GM19025 (cell line): ENCODE data around the gene ID4.
"Not testable (repeated sequence)": the region's sequence is repeated elsewhere in the genome, so short reads cannot be mapped to it uniquely, and the experiment has no call there.

Source experiments
- ATAC-seq: cut with Tn5 transposase; IDR thresholded peaks from one replicate; pipeline ENCODE4 v1.9.1; 2021; ENCODE audit warnings: mild to moderate bottlenecking, low read depth, moderate library complexity; ENCODE audit not compliant: unreplicated experiment

Gene ID4

DNA sequence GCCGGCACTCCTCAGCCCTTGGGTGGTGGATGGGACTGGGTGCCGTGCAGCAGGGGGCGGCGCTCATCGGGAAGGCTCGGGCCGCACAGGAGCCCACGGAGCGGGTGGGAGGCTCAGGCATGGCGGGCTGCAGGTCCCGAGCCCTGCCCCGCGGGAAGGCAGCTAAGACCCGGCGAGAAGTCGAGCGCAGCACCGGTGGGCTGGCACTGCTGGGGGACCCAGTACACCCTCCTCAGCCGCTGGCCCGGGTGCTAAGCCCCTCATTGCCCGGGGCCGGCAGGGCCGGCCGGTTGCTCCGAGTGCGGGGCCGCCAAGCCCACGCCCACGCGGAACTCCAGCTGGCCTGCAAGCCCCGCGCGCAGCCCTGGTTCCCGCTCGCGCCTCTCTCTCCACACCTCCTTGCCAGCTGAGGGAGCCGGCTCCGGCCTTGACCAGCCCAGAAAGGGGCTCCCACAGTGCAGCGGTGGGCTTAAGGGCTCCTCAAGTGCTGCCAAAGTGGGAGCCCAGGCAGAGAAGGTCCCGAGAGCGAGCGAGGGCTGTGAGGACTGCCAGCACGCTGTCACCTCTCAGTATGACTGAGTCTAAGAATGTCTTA lies 17.3 kb downstream of the ID4 start:
- not testable (repeated sequence) for ATAC-seq

DNA sequence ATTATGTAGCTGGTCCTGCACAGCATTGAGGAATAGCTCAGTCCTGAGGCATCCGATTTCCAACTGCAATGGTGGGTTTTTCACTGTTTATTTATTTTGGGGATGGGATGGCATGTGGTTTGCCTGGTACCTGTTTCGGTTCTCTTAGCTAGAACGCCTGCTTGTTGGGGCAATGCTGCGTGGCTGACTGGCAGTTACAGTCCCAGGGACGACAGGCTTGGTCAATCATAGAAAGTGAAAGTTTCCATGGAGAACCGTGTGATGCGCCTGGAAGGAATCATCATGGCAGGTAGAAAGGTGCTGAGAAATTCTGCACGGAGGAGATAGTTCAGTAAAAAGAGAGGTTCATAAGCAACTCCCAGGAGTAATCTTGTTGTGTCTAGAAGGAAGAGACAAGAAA lies 18.4 kb downstream of the ID4 start:
- ATAC-seq, result no peak

DNA sequence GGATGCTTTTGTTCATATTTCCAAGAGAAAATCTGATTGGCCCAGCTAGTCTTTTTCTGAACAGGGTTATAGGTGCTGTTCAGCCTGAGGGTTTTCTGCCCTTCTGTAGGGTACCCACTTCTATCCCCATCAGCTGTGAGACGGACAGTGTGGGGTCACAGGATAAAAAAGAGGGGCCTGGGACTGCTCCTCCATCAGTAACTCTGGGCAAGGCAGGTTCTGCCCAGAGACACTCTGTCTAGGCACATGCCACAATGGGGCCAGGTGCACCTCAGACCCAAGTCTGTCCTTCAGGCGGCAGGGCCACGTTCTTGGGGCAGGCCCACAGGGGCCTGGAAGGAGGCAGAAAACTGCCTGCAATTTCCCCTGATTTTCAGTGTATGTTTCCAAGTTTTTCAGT lies 20.0 kb downstream of the ID4 start:
- ATAC-seq, result no peak

DNA sequence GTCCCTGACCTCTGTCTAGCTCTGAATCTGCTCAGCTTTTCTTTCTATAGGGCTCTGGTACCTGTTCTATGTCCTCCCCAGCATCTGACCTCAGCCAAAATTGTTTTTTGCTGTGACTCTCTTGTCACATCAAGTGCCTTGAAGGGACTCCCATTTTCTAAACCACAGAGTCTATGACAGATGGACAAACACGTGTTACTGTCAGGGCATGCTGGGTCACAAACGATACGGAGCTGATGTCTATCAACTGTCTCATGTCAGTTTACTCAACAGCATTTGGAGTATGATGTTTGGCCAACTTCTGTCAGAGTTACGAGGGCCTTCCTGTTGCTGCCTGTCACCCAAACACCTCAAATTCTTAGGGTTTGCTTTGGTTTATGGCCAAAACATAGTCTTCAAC lies 20.5 kb downstream of the ID4 start:
- no peak for ATAC-seq

DNA sequence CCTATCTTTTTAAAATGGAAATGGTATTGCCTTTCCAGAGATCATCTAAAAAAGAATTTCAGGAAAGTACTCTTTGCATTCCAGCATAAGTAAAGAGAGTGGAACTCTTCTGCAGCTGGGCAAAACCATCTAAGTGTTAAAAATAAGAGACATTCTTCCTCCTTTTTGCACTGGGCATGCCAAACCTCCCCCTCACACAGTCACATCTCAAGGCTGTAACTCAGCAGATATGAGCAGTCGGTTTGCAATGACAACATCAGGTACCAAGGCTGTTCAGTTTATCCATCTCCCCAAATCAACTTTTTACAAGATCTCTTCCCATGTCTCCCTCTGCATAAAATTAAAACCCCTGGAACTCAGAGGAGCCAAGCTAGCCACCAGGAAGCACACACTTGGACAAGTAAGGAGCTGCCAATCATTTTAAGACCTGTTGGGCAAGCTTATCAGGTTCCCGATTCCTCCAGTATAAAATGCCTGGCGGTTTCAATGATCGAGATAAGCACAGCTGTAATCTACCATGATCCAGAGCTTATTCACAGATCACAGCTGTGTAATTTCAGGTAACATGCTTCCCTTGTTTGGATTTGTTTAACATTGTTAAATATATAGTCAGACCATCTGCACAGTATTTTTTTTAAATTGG lies 23.2 kb downstream of the ID4 start:
- ATAC-seq, result no peak

DNA sequence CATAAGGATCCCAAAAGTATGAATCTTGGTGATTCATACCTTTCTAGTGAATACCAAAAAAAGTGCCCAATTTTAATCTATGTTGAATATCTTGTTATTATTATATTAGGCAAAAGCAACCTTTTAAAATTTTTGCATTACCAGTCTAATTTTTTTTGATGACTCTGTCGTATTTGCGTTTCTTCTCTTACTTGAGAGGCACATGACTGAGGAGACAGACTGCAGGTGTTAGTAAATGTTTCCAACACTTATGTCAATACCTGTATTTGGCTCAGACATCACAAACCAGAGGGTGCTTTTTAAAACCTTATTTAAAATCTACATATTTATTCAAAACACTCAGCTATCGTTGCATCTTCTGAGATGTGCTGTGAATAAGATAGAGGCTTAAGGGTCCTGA lies 27.1 kb downstream of the ID4 start:
- no peak for ATAC-seq

DNA sequence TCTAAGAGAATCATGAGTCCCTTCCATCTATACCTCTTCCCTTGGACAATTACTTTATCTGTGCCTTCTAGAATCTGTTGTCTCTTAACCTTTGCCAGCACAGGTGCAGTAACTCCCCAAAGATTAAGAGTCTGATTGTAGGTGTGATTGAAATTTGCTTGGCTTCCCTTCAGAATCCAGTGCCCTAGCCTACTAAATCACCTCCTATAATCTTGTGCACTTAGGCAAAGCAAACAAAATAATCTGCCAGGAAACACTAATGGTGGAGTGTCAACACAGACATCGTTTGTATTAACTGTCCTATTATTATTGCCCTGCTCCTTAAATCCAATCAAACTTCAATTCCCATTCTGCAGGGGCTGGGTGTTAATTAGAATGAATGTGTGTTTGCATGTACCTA lies 28.0 kb downstream of the ID4 start:
- no peak for ATAC-seq

DNA sequence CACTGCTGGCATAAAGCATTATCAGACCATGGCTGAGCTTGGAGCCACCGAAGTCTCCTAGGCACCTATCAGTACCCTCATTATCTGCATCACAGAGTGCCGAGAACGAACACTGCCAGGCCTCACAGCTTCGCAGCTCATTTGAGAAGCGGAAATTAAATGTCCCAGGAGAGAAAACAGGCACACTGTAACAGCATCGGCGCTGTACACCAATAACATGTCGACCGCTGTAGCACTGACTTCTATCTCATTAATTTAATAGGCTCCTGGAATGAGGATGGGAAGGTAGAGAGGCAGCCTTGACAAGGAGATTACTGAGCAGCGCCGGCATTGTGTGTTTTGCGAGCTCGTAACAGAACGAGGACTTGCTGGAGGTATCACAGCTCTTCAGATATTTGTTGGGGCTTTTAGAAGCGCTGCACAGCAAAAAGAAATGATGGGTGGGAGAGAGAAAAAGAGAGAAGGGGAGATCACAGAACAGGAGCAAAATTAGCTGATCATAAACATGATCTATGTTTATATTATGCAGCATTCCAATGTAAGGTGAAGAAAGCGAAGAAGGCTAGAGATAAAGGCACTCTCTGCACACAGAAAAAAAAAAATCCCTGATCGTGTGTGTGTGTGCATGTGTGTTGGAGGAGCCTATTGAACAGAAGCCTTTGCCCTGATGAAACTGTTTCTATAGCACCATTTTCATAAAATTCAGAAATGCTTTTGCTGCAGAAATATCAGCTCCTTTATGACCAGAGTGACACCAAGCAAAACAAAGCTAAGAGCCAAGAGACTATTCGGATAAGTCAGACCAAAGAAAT lies 29.2 kb downstream of the ID4 start:
- ATAC-seq, result no peak

DNA sequence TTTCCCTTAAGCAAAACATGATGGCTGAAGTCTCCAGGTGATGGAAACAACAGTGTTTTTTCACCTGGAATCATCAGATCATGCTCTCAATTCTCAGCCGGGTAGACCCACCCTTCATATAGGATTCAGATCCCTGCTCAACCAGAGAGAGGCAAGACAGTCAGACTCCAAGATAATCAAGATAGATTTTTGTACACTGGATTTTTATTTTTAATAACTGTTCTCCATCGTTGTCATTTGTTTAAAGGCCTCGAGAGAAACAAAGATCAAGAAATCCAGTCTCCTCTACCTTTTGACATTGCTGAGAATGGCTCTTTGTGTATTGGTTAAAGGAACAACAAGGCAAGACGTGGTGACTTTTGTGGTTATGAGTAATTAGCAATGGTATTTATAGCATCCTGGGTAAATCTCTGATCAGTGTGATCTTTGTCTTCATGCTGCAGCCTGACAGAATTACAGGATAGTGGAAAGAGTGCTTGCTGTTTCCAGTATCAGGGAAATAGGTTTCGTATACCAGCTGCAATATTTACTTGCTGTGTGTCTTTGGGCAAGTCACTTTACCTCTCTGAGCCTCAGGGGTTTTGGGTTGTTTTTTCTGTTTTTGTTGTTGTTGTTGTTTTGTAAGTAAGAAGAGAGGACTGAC lies 29.9 kb downstream of the ID4 start:
- no peak for ATAC-seq

DNA sequence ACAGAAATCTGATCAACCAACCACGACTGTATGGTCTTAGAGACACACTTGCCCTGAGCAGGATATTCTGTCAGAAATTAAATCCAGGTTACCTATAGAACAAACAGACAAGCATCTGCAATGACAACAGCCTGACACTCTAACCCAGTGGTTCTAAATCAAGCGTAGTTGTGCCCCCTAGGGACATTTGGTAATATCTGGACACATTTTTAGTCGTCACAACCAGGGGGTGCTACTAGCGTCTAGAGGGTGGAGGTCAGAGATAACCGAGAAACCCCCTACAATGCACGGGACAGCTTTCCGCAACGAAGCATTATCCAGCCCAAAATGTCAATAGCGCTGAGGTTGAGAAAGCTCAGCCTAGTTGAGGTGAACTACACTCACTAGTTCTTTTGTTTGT lies 32.3 kb downstream of the ID4 start:
- ATAC-seq, result no peak

DNA sequence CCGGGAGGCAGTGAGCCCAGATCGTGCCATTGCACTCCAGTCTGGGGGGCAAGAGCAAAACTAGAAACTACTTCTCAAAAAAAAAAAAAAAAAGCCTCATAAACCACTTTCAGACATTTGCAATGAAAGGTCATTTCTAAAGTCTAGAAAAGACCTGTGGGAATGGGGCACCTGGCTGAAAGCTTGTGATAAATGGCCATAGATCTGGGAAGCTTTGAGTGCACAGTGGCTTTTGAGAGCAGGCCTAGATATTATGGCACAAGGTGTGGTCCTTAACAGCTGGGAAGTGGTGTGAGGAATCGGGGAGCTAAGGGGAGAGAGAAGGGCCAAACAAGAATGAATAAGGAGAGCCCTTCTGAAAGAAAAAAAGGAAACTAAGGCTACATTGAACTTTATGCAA lies 33.2 kb downstream of the ID4 start:
- ATAC-seq, result no peak

DNA sequence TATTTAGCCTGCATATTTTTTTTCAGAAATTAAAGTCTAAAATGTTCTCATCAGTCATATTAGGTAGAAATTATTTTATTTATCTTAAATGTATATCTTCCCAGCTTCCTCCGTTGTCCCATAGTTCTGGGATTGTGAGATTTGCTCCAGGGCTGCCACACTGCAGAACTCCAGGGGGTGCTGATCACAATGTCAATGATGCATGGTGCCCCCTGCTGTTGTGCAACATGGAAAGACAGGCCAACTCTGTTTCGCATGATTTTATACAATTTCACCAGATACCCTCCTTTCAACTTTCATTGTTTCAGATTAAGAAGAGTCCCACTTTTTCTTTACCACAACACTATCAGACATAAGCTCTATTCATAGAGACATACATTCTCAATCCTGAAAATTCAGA lies 35.9 kb downstream of the ID4 start:
- no peak for ATAC-seq

DNA sequence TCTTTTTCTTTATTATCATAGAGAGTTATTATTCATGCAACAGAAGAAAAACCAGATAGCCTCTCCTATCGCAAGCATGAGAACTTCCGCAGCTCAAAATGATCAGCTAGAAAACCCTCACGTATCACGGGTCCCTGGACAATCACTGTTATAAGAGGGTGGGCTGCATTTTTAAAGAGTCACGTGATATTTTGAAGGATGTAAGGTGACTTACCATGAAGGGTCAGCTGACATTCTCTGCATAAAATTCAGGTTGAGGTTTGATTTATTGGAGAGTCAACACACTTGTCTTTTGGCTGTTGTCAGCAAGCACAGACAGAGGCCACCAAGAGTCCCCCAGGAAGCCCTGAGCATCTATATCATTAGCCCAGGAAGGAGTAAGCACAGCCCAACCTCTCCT lies 39.5 kb downstream of the ID4 start:
- no peak for ATAC-seq

DNA sequence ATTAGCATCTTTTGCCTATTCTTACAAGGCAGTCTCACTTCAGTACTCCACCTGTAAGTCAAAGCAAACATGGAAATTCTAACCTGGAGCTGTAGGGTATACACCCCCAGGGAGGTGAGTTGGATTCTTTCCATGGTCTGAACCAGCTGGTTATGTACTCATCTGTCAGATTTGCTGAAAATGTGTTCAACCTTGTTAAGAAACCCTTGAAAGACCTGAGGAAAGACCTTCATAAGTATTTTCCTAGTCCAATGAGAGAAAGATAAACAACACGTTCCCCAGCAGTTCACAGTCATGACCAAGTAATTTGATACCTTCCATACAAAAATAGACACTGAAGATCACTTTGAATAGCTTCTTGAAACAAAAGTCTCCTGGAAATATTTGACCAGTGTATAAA lies 42.5 kb downstream of the ID4 start:
- no peak for ATAC-seq

DNA sequence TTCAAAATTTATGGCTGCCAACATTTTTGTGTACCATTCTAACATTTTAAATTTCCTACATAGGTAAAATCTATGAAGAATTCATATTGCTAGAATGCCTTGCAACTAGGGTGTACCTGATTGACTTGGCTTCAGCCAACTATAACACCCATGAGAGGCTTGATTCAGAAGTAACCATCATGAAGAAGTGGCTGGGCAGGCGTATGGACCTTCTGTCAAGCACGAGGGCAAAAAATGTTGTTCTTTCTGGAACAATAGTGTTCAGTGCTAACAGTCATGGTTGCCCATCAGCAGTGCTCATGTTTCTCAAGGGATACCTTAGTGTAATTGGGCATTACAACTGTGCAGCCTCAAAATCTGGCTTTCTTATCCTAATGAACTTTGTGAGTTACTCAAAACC lies 42.9 kb downstream of the ID4 start:
- ATAC-seq, result no peak

DNA sequence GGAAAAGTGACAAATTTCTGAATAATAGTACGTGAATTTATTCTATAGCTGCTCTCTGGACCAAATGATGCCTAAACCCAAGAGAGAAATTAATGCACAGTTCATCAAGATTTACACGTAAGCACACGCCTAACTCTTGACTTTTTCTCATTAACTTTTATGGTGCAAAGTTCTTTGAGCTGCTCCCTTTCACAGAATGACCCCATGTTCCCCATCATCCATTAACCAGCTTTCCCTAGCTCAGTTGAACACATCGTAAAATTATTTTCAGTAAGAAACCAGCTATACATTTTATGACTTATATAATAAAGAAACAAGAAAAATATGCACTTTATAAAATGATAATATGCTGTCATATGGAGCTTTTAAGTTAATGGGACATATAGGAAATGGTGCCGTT lies 54.3 kb downstream of the ID4 start:
- no peak for ATAC-seq
